HCT116 (cell line): ENCODE data around the gene RAET1E. TPM values are rescaled to one million over a fixed set of nuclear protein-coding genes. Genes with fewer than 3 reads are reported as not detected.

Source experiments
- ATAC-seq: fragments of 200-7000 bp; cut with Tn5 transposase; 2 replicates; pipeline ENCODE4 v1.9.1; 2020; ENCODE audit warnings: mild to moderate bottlenecking, moderate library complexity
- BruUV-seq: library from RNA; stranded (reverse); fragments of 400-500 nt; replicated peaks from 2 replicates; lab custom pipeline; 2021; lab: Mats Ljungman, UMichigan
- CTCF ChIA-PET: fragments of 300-600 bp; sonication (Branson Sonifier 250); formaldehyde crosslinking; loops from one replicate; lab custom pipeline; 2021; ENCODE audit warnings: antibody characterized with exemption; lab: Charles Lee
- POLR2A ChIA-PET: fragments of 300-600, 350-600 bp; sonication (Branson Sonifier 250); formaldehyde crosslinking; loops from one replicate; lab custom pipeline; 2021; ENCODE audit warnings: antibody characterized with exemption; lab: Charles Lee
- RAD21 ChIA-PET, 2 experiments: fragments of 300-600 bp; sonication (Branson Sonifier 250); formaldehyde crosslinking; loops; one replicate each; lab custom pipeline; 2023; ENCODE audit warnings: low total read pairs in 2 of 2; ENCODE audit not compliant: uncharacterized antibody in 2 of 2, unreplicated experiment in 2 of 2, low non-redundant PET in 1 of 2; lab: Charles Lee
- DNase-seq: peaks from one replicate; pipeline ENCODE4 v3.0.0-alpha.2; 2010; ENCODE audit warnings: low read depth, low spot score
- H2AFZ ChIP-seq: fragments of 200-600 bp; shearing (Covaris generic), sonication (generic); 2 replicates; pipeline ENCODE4 v1.6.1; 2017; ENCODE audit warnings: low read depth, mixed run types, mixed read lengths, antibody characterized with exemption, low read length; ENCODE audit not compliant: poor library complexity, severe bottlenecking
- H3K27ac ChIP-seq: 2 replicates; pipeline ENCODE4 v1.5.1; 2012; ENCODE audit warnings: low read depth, low read length
- H3K27me3 ChIP-seq: fragments of 200-600 bp; sonication (generic); 2 replicates; pipeline ENCODE4 v1.6.1; 2016; ENCODE audit warnings: mixed run types, low read length, mixed read lengths; ENCODE audit not compliant: insufficient read depth
- H3K36me3 ChIP-seq, 2 experiments: fragments of 200-500 bp in 1 of 2; fragments of 200-600 bp in 1 of 2; sonication (Bioruptor generic) in 1 of 2; sonication (generic) in 1 of 2; 2 replicates each; pipeline versions ENCODE4 v1.5.1 to v1.6.1; 2014 to 2016; ENCODE audit warnings: low read length in 2 of 2, inconsistent platforms in 1 of 2, mixed read lengths in 1 of 2, mixed run types in 1 of 2; ENCODE audit not compliant: insufficient read depth in 2 of 2, control insufficient read depth in 1 of 2
- H3K4me1 ChIP-seq, 2 experiments: fragments of 200-600 bp in 1 of 2; sonication (generic) in 1 of 2; 2 replicates each; pipeline versions ENCODE4 v1.5.1 to v1.6.1; 2012 to 2017; ENCODE audit warnings: low read length in 2 of 2, inconsistent platforms in 1 of 2, mild to moderate bottlenecking in 1 of 2, mixed read lengths in 1 of 2, mixed run types in 1 of 2, moderate library complexity in 1 of 2; ENCODE audit not compliant: insufficient read depth in 2 of 2, control insufficient read depth in 1 of 2
- H3K4me2 ChIP-seq: fragments of 200-600 bp; sonication (generic); 2 replicates; pipeline ENCODE4 v1.6.1; 2017; ENCODE audit warnings: mixed run types, low read length, mixed read lengths
- H3K4me3 ChIP-seq, 2 experiments: fragments of 200-600 bp in 1 of 2; sonication (generic) in 1 of 2; replicated peaks in 1 of 2; 2 replicates each; pipeline ENCODE4 v1.5.1; 2011 to 2016; ENCODE audit warnings: low read length in 2 of 2, control low read depth in 1 of 2, low read depth in 1 of 2, mild to moderate bottlenecking in 1 of 2, mixed read lengths in 1 of 2, mixed run types in 1 of 2
- H3K79me2 ChIP-seq: fragments of 200-600 bp; sonication (generic); 2 replicates; pipeline ENCODE4 v1.6.1; 2017; ENCODE audit warnings: mild to moderate bottlenecking, mixed run types, low read length, moderate library complexity, mixed read lengths; ENCODE audit not compliant: insufficient read depth
- H3K9ac ChIP-seq: fragments of 200-600 bp; sonication (generic); 2 replicates; pipeline ENCODE4 v1.6.1; 2016; ENCODE audit warnings: low read length, mixed read lengths
- H3K9me2 ChIP-seq: fragments of 200-600 bp; sonication (generic), shearing (Covaris generic); 2 replicates; pipeline ENCODE4 v1.6.1; 2017; ENCODE audit warnings: mixed run types, mild to moderate bottlenecking, moderate library complexity; ENCODE audit not compliant: insufficient read depth
- H3K9me3 ChIP-seq, 2 experiments: fragments of 200-500 bp in 1 of 2; fragments of 200-600 bp in 1 of 2; sonication (Bioruptor generic) in 1 of 2; sonication (generic) in 1 of 2; 2 replicates each; pipeline ENCODE4 v1.6.1; 2014 to 2017; ENCODE audit warnings: low read length in 2 of 2, mixed read lengths in 2 of 2, inconsistent platforms in 1 of 2, low read depth in 1 of 2, mild to moderate bottlenecking in 1 of 2, mixed run types in 1 of 2, moderate library complexity in 1 of 2; ENCODE audit not compliant: control insufficient read depth in 1 of 2, insufficient read depth in 1 of 2
- H4K20me1 ChIP-seq: fragments of 200-600 bp; sonication (generic), shearing (Covaris generic); 2 replicates; pipeline ENCODE4 v1.6.1; 2017; ENCODE audit warnings: mixed run types, mild to moderate bottlenecking, moderate library complexity; ENCODE audit not compliant: insufficient read depth
- CBX3 ChIP-seq: IDR thresholded peaks from 2 replicates; pipeline ENCODE4 v1.6.1; 2012; ENCODE audit warnings: low read depth
- CEBPB ChIP-seq: IDR thresholded peaks from 2 replicates; pipeline ENCODE4 v1.6.1; 2012; ENCODE audit warnings: low read depth
- EGR1 ChIP-seq: IDR thresholded peaks from 2 replicates; pipeline ENCODE4 v1.6.1; 2012; ENCODE audit warnings: low read depth
- ELF1 ChIP-seq: IDR thresholded peaks from 2 replicates; pipeline ENCODE4 v1.6.1; 2012; ENCODE audit warnings: low read depth, borderline replicate concordance
- EZH2 ChIP-seq: fragments of 200-600 bp; sonication (generic); IDR thresholded peaks from 2 replicates; pipeline ENCODE4 v1.6.1; 2017; ENCODE audit warnings: antibody characterized with exemption, mixed run types
- EZH2phosphoT487 ChIP-seq: fragments of 200-600 bp; IDR thresholded peaks from 2 replicates; pipeline ENCODE4 v1.6.1; 2018; ENCODE audit warnings: antibody characterized with exemption, borderline replicate concordance
- FOSL1 ChIP-seq: IDR thresholded peaks from 2 replicates; pipeline ENCODE4 v1.6.1; 2012; ENCODE audit warnings: low read depth
- JUND ChIP-seq: IDR thresholded peaks from 2 replicates; pipeline ENCODE4 v1.6.1; 2012
- POLR2A ChIP-seq: IDR thresholded peaks from 2 replicates; pipeline ENCODE4 v1.7.0; 2011; ENCODE audit warnings: borderline replicate concordance; ENCODE audit not compliant: insufficient read depth, insufficient read length; ENCODE audit errors: extremely low read depth
- RAD21 ChIP-seq: IDR thresholded peaks from 2 replicates; pipeline ENCODE4 v1.6.1; 2012; ENCODE audit warnings: low read depth, mild to moderate bottlenecking
- SIN3A ChIP-seq: IDR thresholded peaks from 2 replicates; pipeline ENCODE4 v1.6.1; 2012; ENCODE audit warnings: low read depth
- SRF ChIP-seq: IDR thresholded peaks from 2 replicates; pipeline ENCODE4 v1.6.1; 2012; ENCODE audit warnings: low read depth
- TCF7L2 ChIP-seq: IDR thresholded peaks from 2 replicates; pipeline ENCODE4 v1.7.0; 2011; ENCODE audit warnings: borderline replicate concordance, inconsistent platforms; ENCODE audit not compliant: insufficient read depth, insufficient read length; ENCODE audit errors: extremely low read depth
- ZFX ChIP-seq: fragments of 450-650 bp; IDR thresholded peaks from 2 replicates; pipeline ENCODE4 v1.6.1; 2017
- intact Hi-C: fragments of 100-400 bp; cut with micrococcal nuclease; formaldehyde crosslinking; loops from 2 replicates; pipeline ENCODE4 v1.10.0; 2022
- total RNA-seq: library from RNA; stranded (reverse); gene quantifications from one replicate; pipeline ENCODE4 v1.2.1, GENCODE V29; 2021; ENCODE audit not compliant: unreplicated experiment
- TF ChIP-seq, protein P1 (sequence below), 3 experiments: fragments of 200-600 bp in 1 of 3; sonication (generic) in 1 of 3; IDR thresholded peaks in 2 of 3; conservative IDR thresholded peaks in 1 of 3; 2 replicates each; pipeline ENCODE4 v1.5.1; 2012 to 2017; ENCODE audit warnings: low read depth in 2 of 3, low read length in 2 of 3, antibody characterized with exemption in 1 of 3, borderline replicate concordance in 1 of 3, control low read depth in 1 of 3, mild to moderate bottlenecking in 1 of 3, mixed read lengths in 1 of 3, mixed run types in 1 of 3, moderate library complexity in 1 of 3; ENCODE audit not compliant: insufficient read depth in 1 of 3
- TF ChIP-seq, protein P2 (sequence below): IDR thresholded peaks from 2 replicates; pipeline ENCODE4 v1.6.1; 2012
- TF ChIP-seq, protein P3 (sequence below): IDR thresholded peaks from 2 replicates; pipeline ENCODE4 v1.6.1; 2012; ENCODE audit warnings: low read depth
- TF ChIP-seq, protein P4 (sequence below): IDR thresholded peaks from 2 replicates; pipeline ENCODE4 v1.6.1; 2011; ENCODE audit warnings: mild to moderate bottlenecking, low read length, moderate library complexity; ENCODE audit not compliant: insufficient replicate concordance; ENCODE audit errors: extremely low read depth

The RAET1E gene
- total RNA-seq, 1 experiment from 2014 or later, result 3.9 TPM

DNA sequence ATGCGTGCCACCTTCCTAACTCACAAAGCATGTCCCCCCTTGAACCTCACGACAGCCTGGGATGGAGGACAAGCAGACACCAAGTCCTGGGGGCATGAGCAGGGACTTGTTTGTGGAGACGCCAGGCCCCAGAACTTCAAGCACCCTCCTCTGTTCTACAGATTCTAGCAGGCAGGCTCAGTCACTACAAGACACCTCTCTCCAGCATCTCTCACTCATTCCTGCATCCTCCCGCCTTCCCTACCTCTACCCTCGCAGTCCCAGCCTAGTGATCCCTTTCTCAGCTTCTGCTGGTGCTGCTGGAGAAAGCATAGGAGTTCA, 37.4 kb downstream of the RAET1E start:
- ATAC-seq, result no peak
- peaks cover 23% of the 10 kb centered on the region for H3K79me2 ChIP-seq
- H3K4me1 ChIP-seq, result peaks cover 29 to 54% of the 10 kb centered on the region in 2 experiments
- no peaks in the 10 kb centered on the region for H3K9me2 ChIP-seq
- ChIA-PET CTCF (interaction anchor here (0.5 kb wide), 1 partner anchor 537 kb away, joined by 3 read pairs; no protein-coding TSS in a partner anchor), RAD21 (no interaction called here), POLR2A (interaction anchor here (0.9 kb wide), 1 partner anchor 14 kb away, joined by 3 read pairs; no protein-coding TSS in a partner anchor)
- no peak overlapping the region for H2AFZ ChIP-seq
- H3K27ac ChIP-seq, result no peak overlapping the region
- H3K4me2 ChIP-seq, result no peak overlapping the region
- no peak overlapping the region for H3K4me3 ChIP-seq
- H4K20me1 ChIP-seq, result no peaks in the 10 kb centered on the region
- DNase-seq, result no peak
- no peaks in the 10 kb centered on the region for H3K27me3 ChIP-seq
- TF ChIP-seq CBX3, result no peak
- TF ChIP-seq, protein P1, sequence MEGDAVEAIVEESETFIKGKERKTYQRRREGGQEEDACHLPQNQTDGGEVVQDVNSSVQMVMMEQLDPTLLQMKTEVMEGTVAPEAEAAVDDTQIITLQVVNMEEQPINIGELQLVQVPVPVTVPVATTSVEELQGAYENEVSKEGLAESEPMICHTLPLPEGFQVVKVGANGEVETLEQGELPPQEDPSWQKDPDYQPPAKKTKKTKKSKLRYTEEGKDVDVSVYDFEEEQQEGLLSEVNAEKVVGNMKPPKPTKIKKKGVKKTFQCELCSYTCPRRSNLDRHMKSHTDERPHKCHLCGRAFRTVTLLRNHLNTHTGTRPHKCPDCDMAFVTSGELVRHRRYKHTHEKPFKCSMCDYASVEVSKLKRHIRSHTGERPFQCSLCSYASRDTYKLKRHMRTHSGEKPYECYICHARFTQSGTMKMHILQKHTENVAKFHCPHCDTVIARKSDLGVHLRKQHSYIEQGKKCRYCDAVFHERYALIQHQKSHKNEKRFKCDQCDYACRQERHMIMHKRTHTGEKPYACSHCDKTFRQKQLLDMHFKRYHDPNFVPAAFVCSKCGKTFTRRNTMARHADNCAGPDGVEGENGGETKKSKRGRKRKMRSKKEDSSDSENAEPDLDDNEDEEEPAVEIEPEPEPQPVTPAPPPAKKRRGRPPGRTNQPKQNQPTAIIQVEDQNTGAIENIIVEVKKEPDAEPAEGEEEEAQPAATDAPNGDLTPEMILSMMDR (IDR thresholded peaks at IDR 0.05 in 2 of 3, conservative IDR thresholded peaks at IDR 0.05 in 1 of 3; ENCODE audit: borderline replicate concordance in 1 of 3, insufficient read depth in 1 of 3, low read depth in 2 of 3, low read length in 2 of 3), result no peak
- TF ChIP-seq, protein P2, sequence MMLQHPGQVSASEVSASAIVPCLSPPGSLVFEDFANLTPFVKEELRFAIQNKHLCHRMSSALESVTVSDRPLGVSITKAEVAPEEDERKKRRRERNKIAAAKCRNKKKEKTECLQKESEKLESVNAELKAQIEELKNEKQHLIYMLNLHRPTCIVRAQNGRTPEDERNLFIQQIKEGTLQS, result no peak
- TF ChIP-seq ZFX, result no peak
- TF ChIP-seq CEBPB, result no peak
- TF ChIP-seq TCF7L2, result no peak
- TF ChIP-seq POLR2A, result no peak
- TF ChIP-seq SIN3A, result no peak
- TF ChIP-seq RAD21, result no peak
- no peak for TF ChIP-seq EZH2phosphoT487
- no peak for TF ChIP-seq JUND
- no peak for TF ChIP-seq FOSL1
- TF ChIP-seq, protein P3, sequence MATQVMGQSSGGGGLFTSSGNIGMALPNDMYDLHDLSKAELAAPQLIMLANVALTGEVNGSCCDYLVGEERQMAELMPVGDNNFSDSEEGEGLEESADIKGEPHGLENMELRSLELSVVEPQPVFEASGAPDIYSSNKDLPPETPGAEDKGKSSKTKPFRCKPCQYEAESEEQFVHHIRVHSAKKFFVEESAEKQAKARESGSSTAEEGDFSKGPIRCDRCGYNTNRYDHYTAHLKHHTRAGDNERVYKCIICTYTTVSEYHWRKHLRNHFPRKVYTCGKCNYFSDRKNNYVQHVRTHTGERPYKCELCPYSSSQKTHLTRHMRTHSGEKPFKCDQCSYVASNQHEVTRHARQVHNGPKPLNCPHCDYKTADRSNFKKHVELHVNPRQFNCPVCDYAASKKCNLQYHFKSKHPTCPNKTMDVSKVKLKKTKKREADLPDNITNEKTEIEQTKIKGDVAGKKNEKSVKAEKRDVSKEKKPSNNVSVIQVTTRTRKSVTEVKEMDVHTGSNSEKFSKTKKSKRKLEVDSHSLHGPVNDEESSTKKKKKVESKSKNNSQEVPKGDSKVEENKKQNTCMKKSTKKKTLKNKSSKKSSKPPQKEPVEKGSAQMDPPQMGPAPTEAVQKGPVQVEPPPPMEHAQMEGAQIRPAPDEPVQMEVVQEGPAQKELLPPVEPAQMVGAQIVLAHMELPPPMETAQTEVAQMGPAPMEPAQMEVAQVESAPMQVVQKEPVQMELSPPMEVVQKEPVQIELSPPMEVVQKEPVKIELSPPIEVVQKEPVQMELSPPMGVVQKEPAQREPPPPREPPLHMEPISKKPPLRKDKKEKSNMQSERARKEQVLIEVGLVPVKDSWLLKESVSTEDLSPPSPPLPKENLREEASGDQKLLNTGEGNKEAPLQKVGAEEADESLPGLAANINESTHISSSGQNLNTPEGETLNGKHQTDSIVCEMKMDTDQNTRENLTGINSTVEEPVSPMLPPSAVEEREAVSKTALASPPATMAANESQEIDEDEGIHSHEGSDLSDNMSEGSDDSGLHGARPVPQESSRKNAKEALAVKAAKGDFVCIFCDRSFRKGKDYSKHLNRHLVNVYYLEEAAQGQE, result no peak
- no peak for TF ChIP-seq EZH2
- no peak for TF ChIP-seq ELF1
- no peak for TF ChIP-seq EGR1
- no peak for TF ChIP-seq SRF
- TF ChIP-seq, protein P4, sequence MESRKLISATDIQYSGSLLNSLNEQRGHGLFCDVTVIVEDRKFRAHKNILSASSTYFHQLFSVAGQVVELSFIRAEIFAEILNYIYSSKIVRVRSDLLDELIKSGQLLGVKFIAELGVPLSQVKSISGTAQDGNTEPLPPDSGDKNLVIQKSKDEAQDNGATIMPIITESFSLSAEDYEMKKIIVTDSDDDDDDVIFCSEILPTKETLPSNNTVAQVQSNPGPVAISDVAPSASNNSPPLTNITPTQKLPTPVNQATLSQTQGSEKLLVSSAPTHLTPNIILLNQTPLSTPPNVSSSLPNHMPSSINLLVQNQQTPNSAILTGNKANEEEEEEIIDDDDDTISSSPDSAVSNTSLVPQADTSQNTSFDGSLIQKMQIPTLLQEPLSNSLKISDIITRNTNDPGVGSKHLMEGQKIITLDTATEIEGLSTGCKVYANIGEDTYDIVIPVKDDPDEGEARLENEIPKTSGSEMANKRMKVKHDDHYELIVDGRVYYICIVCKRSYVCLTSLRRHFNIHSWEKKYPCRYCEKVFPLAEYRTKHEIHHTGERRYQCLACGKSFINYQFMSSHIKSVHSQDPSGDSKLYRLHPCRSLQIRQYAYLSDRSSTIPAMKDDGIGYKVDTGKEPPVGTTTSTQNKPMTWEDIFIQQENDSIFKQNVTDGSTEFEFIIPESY, result no peak
- intact Hi-C loops, result no loop called here
- BruUV-seq, result no TSS peak
- no peak overlapping the region for H3K9ac ChIP-seq
- no peaks in the 10 kb centered on the region for H3K36me3 ChIP-seq
- no peaks in the 10 kb centered on the region for H3K9me3 ChIP-seq
